Ectodermal cell (in vitro differentiated cells): Measurements from ENCODE around the gene FBLN1.

Source experiments
- H3K27ac ChIP-seq: 2 replicates; pipeline ENCODE4 v1.7.0; 2013; ENCODE audit warnings: mild to moderate bottlenecking, low read depth, low read length; ENCODE audit not compliant: insufficient read depth, poor library complexity, severe bottlenecking
- H3K27me3 ChIP-seq: 2 replicates; pipeline ENCODE4 v1.7.0; 2013; ENCODE audit warnings: mild to moderate bottlenecking, low read length; ENCODE audit not compliant: insufficient read depth, control insufficient read depth, poor library complexity, severe bottlenecking
- H3K36me3 ChIP-seq: one replicate; pipeline ENCODE4 v1.7.0; 2013; ENCODE audit warnings: low read length; ENCODE audit not compliant: control insufficient read depth, insufficient read depth
- H3K4me1 ChIP-seq: one replicate; pipeline ENCODE4 v1.7.0; 2013; ENCODE audit warnings: low read length; ENCODE audit not compliant: control insufficient read depth, insufficient read depth
- H3K4me3 ChIP-seq: 2 replicates; pipeline ENCODE4 v1.7.0; 2013; ENCODE audit warnings: low read depth, low read length, control low read depth; ENCODE audit not compliant: insufficient read depth
- H3K9me3 ChIP-seq: 2 replicates; pipeline ENCODE4 v1.7.0; 2013; ENCODE audit warnings: mild to moderate bottlenecking, low read length, moderate library complexity; ENCODE audit not compliant: control insufficient read depth
- WGBS, 2 experiments: methylation state at CpG; one replicate each; pipeline ENCODE4 v1.1.7; 2013; ENCODE audit warnings: missing lambda C conversion rate in 2 of 2; 5-methylcytosine and 5-hydroxymethylcytosine counted together

The FBLN1 gene

DNA sequence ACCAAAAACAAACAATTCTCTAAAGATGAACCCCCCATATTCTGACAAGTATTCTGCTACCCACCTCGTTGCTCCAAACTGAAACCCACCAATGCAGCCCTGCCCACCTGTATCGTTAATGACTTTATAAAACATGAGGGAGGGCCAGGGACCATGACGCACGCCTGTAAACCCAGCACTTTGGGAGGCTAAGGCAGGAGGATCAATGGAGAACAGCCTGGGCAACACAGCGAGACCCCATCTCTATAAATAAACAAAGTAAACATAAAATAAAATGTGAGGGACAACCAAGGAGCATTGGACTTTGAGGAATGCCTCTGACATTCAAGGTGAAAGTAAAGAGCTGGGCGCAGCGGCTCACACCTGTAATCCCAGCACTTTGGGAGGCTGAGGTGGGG lies 129.2 kb downstream of the FBLN1 start:
- WGBS, 2 experiments = 87 to 89% methylated on average over 6 to 7 of the region's 7 CpGs
- Histone ChIP-seq H3K4me1 (peaks cover 8% of the 10 kb centered on the region), H3K36me3 (no peaks in the 10 kb centered on the region), H3K27me3 (peaks cover 6% of the 10 kb centered on the region), H3K27ac (no peak overlapping the region), H3K9me3 (no peaks in the 10 kb centered on the region), H3K4me3 (no peak overlapping the region)

DNA sequence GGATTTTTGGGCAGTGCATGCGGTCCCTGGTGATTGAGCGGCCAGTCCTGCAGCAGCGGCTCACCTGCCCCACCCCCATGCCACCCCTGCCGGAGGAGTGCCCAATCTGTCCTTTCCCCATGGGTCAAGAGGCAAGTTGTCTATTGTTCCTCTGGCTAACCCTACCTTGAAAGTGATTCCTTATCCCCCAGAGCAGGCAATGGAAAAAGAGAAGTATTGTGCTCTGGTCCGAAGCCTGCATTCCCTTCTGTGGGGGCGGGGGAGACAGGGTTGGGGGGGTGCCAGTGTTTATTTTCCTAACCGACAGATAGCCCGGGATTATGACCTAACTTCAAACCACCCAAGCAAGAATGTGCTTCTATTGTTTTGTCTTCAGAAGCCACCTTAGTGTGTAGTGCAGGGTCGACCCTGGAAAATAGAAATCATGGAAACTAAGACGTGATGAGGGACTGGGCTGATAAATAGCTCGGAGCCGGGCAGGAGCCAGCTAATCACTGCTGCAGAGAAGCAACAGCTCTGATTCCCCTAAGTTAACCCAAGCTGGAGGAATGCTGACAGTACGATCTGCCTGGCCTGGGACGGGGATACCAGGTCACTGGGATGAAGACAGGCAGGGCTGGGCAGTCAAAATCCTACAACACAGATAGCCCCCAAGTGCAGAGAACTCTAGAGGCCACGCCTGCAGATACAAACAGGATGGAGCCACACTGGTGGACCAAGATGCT lies 130.3 kb downstream of the FBLN1 start:
- H3K27me3 ChIP-seq = peaks cover 8% of the 10 kb centered on the region

DNA sequence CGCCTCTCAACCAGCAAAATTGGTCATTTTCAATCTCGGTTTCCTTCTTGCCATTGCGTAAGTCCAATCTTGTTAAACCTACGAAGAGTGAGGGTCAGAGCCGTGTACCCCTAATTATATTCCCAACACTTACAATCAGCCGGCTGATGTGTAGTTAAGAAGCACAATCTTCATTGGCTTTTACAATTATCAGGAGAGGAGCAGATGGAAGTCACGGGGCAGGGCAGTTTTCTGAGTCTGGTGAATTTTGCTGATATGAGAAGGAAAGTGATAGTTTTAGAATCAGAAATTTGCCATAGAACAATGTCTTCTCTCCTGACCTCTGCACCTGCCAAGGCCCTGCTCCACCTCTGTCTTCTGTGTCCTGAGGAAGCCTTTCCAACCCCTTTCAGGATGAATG lies 134.0 kb downstream of the FBLN1 start:
- H3K36me3 ChIP-seq = no peaks in the 10 kb centered on the region
- H3K9me3 ChIP-seq = no peaks in the 10 kb centered on the region
- no peak overlapping the region for H3K4me3 ChIP-seq
- 91 to 95% methylated on average over 7 of the region's 7 CpGs for WGBS, 2 experiments
- H3K27me3 ChIP-seq = peaks cover 8% of the 10 kb centered on the region
- peaks cover 8% of the 10 kb centered on the region for H3K4me1 ChIP-seq
- no peak overlapping the region for H3K27ac ChIP-seq

More for the DNA sequence above, 130.3 kb downstream of the FBLN1 start:
- WGBS, 2 experiments = 43 to 51% methylated on average over 15 of the region's 15 CpGs
- no peak overlapping the region for H3K27ac ChIP-seq
- peaks cover 8% of the 10 kb centered on the region for H3K4me1 ChIP-seq
- H3K36me3 ChIP-seq = no peaks in the 10 kb centered on the region
- no peak overlapping the region for H3K4me3 ChIP-seq
- no peaks in the 10 kb centered on the region for H3K9me3 ChIP-seq

DNA sequence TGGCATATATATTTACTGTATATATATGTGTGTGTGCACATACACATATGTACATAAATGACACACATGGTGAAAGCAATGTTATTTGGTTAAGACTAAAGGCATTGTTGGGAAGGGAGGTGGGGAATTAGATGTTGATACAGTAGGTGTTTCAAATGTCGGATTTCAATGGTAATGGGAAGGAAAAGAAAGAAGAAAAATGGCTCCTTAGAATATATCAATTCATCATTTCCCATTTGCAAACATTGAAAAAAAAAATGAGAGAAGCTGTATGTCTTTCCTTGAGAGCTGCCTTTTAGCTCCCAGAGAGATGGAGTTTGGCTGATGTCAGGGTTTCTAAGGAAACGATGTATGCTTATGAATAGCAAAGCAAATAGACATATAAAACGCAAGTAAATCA lies 135.5 kb downstream of the FBLN1 start:
- 83 to 90% methylated on average over 1 to 2 of the region's 3 CpGs for WGBS, 2 experiments

DNA sequence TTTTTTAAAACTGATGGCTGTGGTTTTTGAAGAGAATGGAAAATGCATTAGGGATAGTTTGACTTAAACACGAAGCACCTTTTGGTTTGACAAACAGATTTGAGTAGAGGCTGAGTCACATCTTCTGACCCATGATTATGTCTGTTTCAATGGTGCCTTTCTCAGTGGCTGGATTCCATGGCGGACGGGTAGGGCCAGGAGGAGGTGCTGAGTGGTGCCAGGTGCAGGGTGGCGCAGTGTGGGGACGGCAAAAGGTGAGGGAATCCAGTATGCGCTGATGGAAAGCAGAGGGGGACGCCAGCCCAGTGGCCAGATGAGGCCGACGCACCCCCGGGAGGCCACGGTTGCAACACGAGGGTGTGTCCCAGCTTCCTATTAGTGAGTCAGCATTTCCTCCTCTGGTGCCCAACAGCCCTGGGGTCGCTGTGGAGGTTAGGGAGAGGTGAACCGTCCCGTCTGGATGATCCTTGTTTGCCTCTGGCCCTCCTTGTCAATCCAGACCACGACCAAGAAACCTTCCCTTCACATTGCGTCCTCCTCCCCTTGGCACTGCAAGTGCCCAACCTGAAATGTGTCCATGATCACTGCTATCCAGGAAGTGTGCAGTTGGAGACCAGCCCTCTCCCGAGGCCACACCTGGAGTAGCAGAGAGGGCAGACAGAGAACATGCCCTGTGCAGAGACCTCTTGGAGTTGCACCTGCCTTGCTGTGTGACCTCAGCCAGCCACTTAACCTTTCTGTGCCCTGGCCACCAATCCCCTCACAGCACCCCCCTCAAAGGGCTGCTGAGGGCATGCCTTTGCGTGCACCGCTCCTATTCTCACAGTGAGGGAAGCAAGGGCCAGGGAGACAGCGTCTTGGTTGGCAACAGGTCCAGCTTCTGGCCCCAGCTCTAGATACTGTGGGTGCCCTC lies 136.4 kb downstream of the FBLN1 start:
- Histone ChIP-seq H3K4me1 (no peaks in the 10 kb centered on the region), H3K36me3 (no peaks in the 10 kb centered on the region), H3K27me3 (peaks cover 4% of the 10 kb centered on the region), H3K9me3 (no peaks in the 10 kb centered on the region), H3K27ac (no peak overlapping the region), H3K4me3 (no peak overlapping the region)
- 87 to 88% methylated on average over 21 of the region's 21 CpGs for WGBS, 2 experiments

More for the DNA sequence above, 135.5 kb downstream of the FBLN1 start:
- no peak overlapping the region for H3K4me3 ChIP-seq
- H3K27me3 ChIP-seq = peaks cover 4% of the 10 kb centered on the region
- no peaks in the 10 kb centered on the region for H3K9me3 ChIP-seq
- no peaks in the 10 kb centered on the region for H3K36me3 ChIP-seq
- H3K27ac ChIP-seq = no peak overlapping the region
- peaks cover 2% of the 10 kb centered on the region for H3K4me1 ChIP-seq

DNA sequence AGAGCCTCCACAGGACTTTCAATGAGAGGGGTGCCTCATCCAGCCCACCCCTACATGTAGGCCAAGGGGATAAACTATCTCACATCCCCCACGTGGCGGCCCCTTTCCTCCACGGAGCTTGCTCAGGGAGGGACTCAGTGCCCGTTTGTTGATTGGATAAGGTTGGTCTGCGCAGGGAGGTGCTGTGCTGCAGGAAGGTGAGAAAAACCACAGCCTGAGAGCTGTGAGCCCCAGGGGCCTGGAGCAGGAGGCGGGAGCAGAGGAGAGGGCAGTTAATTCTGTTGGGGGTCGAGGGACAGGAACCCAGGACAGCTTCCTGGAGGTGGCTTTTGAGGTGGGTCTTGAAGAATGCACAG lies 137.0 kb downstream of the FBLN1 start:
- Histone ChIP-seq H3K27ac (no peak overlapping the region), H3K27me3 (peaks cover 9% of the 10 kb centered on the region), H3K9me3 (no peaks in the 10 kb centered on the region), H3K4me3 (no peak overlapping the region), H3K4me1 (no peaks in the 10 kb centered on the region), H3K36me3 (no peaks in the 10 kb centered on the region)
- 77 to 82% methylated on average over 6 to 7 of the region's 7 CpGs for WGBS, 2 experiments

DNA sequence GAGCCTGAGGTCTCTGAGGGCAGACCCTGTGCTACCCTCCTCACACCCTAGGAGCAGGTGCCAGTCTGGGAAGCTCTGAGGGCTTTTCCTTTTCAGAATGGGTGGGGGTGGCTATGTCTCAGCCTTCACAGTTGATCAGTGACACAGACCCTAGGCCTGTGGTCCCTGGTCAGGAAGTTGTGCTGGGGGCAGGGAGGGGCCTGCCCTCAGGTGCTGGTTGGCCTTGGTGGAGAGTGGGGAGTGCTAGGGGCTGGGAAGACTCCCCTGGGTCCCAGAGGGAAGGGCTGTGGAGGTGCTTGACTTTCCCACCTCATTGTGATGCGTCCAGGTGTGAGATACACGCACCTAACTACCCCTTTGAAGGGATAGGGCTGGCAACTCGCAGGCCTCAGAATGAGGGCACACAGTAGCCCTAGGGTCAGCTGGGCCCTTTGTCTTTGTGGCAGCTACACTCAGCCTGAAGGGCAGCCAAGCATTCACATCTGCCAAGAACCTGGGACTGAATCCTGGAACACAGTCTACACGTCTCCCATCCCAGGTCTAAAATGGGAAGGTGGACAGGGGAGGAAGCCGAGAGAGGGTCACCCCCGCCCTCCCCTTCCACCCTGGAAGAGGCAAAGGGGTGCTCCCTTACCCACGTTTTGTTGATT lies 137.7 kb downstream of the FBLN1 start:
- 78 to 86% methylated on average over 7 of the region's 7 CpGs for WGBS, 2 experiments
- H3K9me3 ChIP-seq = no peaks in the 10 kb centered on the region
- no peaks in the 10 kb centered on the region for H3K36me3 ChIP-seq
- no peak overlapping the region for H3K4me3 ChIP-seq
- H3K27me3 ChIP-seq = peaks cover 16% of the 10 kb centered on the region
- no peak overlapping the region for H3K27ac ChIP-seq
- no peaks in the 10 kb centered on the region for H3K4me1 ChIP-seq

DNA sequence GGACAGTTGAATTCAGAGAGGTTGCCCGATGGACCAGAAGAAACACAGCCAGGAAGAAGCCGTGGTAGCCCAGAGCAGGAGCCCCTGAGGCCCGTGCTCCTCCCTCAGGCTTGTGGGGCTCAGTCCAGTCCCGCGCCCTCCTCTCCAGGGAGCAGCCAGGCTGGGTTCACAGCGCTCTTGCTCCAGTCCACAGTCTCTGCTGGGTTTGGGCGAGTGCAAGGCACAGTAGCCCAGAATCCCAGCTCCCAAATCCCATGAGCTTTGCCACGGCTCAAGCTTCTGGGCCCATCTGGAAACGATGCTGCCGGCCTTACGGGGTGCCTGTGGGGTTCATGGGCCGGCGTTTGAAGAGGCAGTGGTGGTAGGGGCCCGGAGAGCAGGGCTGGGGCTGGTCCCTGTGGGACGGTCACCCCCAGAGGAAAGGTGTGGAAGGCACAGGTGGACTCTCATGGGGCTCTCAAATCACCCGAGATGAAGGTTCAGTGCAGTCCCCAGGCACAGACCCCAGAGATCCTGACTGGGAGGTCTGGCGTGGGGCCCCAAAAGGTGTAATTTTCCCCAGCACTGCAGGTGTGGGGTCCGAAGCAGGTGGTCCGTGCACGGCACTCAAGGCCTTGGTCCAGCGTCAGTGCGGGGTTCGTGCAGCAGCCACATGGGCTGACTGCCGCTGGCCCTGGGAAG lies 138.4 kb downstream of the FBLN1 start:
- Histone ChIP-seq H3K27ac (no peak overlapping the region), H3K4me3 (no peak overlapping the region), H3K36me3 (no peaks in the 10 kb centered on the region), H3K9me3 (no peaks in the 10 kb centered on the region), H3K27me3 (peaks cover 22% of the 10 kb centered on the region), H3K4me1 (no peaks in the 10 kb centered on the region)
- WGBS, 2 experiments = 93 to 94% methylated on average over 24 of the region's 24 CpGs

DNA sequence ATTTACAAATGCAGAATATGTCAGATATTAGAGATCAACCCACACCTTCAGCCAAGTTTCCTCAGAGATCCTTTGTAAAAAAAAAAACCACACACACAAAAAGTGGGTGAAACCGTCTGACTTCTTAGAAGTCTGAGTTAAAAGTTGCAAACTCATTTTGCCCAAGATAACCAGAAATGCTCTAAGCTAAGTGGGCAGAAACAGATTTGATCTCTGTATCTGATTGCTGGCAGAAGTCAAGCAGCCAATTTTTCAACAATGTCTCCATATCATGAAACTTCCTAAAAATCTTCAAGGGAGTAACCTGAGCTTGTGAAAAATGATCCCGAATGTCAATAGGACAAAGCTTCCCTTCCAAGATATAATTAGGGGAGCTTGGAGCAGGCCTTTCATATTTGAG lies 140.3 kb downstream of the FBLN1 start:
- Histone ChIP-seq H3K27ac (no peak overlapping the region), H3K9me3 (no peaks in the 10 kb centered on the region), H3K4me3 (no peak overlapping the region), H3K27me3 (peaks cover 24% of the 10 kb centered on the region), H3K36me3 (no peaks in the 10 kb centered on the region), H3K4me1 (no peaks in the 10 kb centered on the region)
- 77 to 82% methylated on average over 2 of the region's 2 CpGs for WGBS, 2 experiments
